Heart right ventricle (tissue), 16 donors: ENCODE results near the gene NFYB. TPM values are rescaled to one million over a fixed set of nuclear protein-coding genes. Genes with fewer than 3 reads are reported as not detected.

Experiments used
- ATAC-seq, 8 donors: fragments of 200-7000 bp; cut with Tn5 transposase; one replicate each; pipeline ENCODE4 v1.9.1; 2020; ENCODE audit warnings: mild to moderate bottlenecking in 8 of 8, moderate library complexity in 8 of 8, moderate number of reproducible peaks in 1 of 8
- DNase-seq, 2 donors: peaks; one replicate each; pipeline ENCODE4 v3.0.0-alpha.2; 2020
- H3K27ac ChIP-seq, 10 donors: fragments of 200-600 bp; sonication (generic) in 2 of 10; one replicate each; pipeline versions ENCODE4 v1.5.0 to v1.8.0; 2020 to 2022; ENCODE audit warnings: mild to moderate bottlenecking in 3 of 10
- H3K27me3 ChIP-seq, 7 donors: fragments of 200-600 bp; one replicate each; pipeline ENCODE4 v1.8.0; 2021 to 2022; ENCODE audit warnings: mild to moderate bottlenecking in 2 of 7
- H3K36me3 ChIP-seq, 9 donors: fragments of 200-600 bp; sonication (generic) in 1 of 9; one replicate each; pipeline versions ENCODE4 v1.5.0 to v1.8.0; 2020 to 2022; ENCODE audit warnings: mild to moderate bottlenecking in 2 of 9
- H3K4me1 ChIP-seq, 9 donors: fragments of 200-600 bp; sonication (generic) in 1 of 9; one replicate each; pipeline versions ENCODE4 v1.5.0 to v1.8.0; 2020 to 2022; ENCODE audit warnings: mild to moderate bottlenecking in 4 of 9
- H3K4me3 ChIP-seq, 10 donors: fragments of 200-600 bp; sonication (generic) in 2 of 10; one replicate each; pipeline versions ENCODE4 v1.5.0 to v1.8.0; 2020 to 2022; ENCODE audit warnings: mild to moderate bottlenecking in 7 of 10, moderate library complexity in 2 of 10
- H3K9me3 ChIP-seq, 11 donors: fragments of 200-600 bp in 10 of 11; sonication (generic) in 2 of 11; one replicate each; pipeline versions ENCODE4 v1.5.0 to v1.8.0; 2013 to 2022; ENCODE audit warnings: mild to moderate bottlenecking in 2 of 11, control low read depth in 1 of 11, moderate library complexity in 1 of 11
- CTCF ChIP-seq, 9 donors: fragments of 200-600 bp; sonication (generic) in 2 of 9; IDR thresholded peaks; one replicate each; pipeline versions ENCODE4 v1.5.0 to v1.8.0; 2021 to 2022; ENCODE audit warnings: antibody characterized with exemption in 9 of 9, mild to moderate bottlenecking in 5 of 9, moderate library complexity in 1 of 9
- WGBS, 2 donors: extraction: QIAGEN DNeasy Blood & Tissue Kit; methylation state at CpG; one replicate each; pipeline ENCODE4 v1.1.7; 2013; ENCODE audit warnings: inconsistent platforms in 1 of 2; 5-methylcytosine and 5-hydroxymethylcytosine counted together
- intact Hi-C, 10 donors: fragments of 100-400 bp; cut with DNase I; formaldehyde crosslinking; loops; one replicate each; pipeline versions ENCODE4 v1.11.1 to v1.14.2; 2022
- long read RNA-seq, 3 donors: library from polyadenylated mRNA; unstranded; transcript quantifications; one replicate each; pipeline ENCODE4 v2.0.0, GENCODE V29; 2020 to 2021
- polyA plus RNA-seq, 2 donors: library from polyadenylated mRNA; stranded (reverse); fragments of 200-250 nt; gene quantifications; one replicate each; pipeline ENCODE4 v1.2.3, GENCODE V29; 2013
- total RNA-seq, 10 donors: library from RNA; stranded (reverse); fragmentation: NEBNext Ultra II Directional in 3 of 10; extraction: Animal tissue kit (Norgen Biotek cat#: 25700) in 3 of 10; gene quantifications; one replicate each; pipeline versions ENCODE4 v1.2.1 to v1.2.4, GENCODE V29; 2021 to 2023
- donor health status: Arrhythmogenic right ventricular cardiomyopathy.
- donor health status: ischemic (EF 13 %, LVEDD 7.1; RV severe dilation, severe dysfunction).
- donor health status: healthy with polysubstance abuse.
- donor health status: DM: no; HTN: yes; CAD: no.
- donor health status: DM: no; HTN: no; CAD: no.
- donor health status: ischemic (EF 25% LVEDD 6.9; RV normal size, moderate dysfunction).
- donor health status: ischemic (EF 25% LVEDD 5.7; RV mildly dilated, moderate dysfunction).
- donor health status: healthy.
- donor health status: DM: yes; HTN: yes; CAD: no.
- donor health status: Ischemic cardiomyopathy.
- donor health status: ischemic (EF 35%, LVEDD 5.7; RV mildly dilated, moderate dysfunction).
- donor health status: nonischemic (EF 11% LVEDD 7.7; RV severe dilation, severe dysfunction).
- donor health status: DM: yes; HTN: yes; CAD: no.
- donor health status: PGD.
- donor health status: ischemic (EF 29% LVEDD 5.4; RV normal size, mild dysfunction).
- donor health status: nonischemic (EF 23%, LVEDD 6.1; RV moderate dilation, normal function).

Gene NFYB
- total RNA-seq (10 to 100 TPM; 16.1 to 53.9 (median 23.6) TPM), polyA plus RNA-seq (10 to 100 TPM; 24.4 to 34.1 TPM)
- long read RNA-seq, donor 1, transcript NFYB-201 (8 exons, 3,512 nt) = minor isoform, 11 of 117 reads
- long read RNA-seq, donor 1, transcript NFYB-205 (8 exons, 1,727 nt) = major isoform, 68 of 117 reads
- long read RNA-seq, donor 1, partial matches to known transcripts = 1 of 117 reads
- long read RNA-seq, donor 1, other reads (novel, unspliced or antisense) = 37 of 117 reads
- long read RNA-seq, donor 2, transcript NFYB-201 (8 exons, 3,512 nt) = minor isoform, 7 of 62 reads
- long read RNA-seq, donor 2, transcript NFYB-205 (8 exons, 1,727 nt) = major isoform, 31 of 62 reads
- long read RNA-seq, donor 2, partial matches to known transcripts = 1 of 62 reads
- long read RNA-seq, donor 2, other reads (novel, unspliced or antisense) = 23 of 62 reads
- long read RNA-seq, donor 3, transcript NFYB-201 (8 exons, 3,512 nt) = major isoform, 31 of 37 reads
- long read RNA-seq, donor 3, partial matches to known transcripts = 0 of 37 reads
- long read RNA-seq, donor 3, other reads (novel, unspliced or antisense) = 4 of 37 reads

- Histone ChIP-seq H3K4me3 (peak within 1 kb of the TSS; percentile 53 to 96 (median 78)), H3K4me1 (peaks cover 9 to 49% (median 40%) of the 10 kb centered on the region in 9 donors), H3K9me3 (no peaks in the 10 kb centered on the region), H3K27me3 (no peaks in the 10 kb centered on the region), H3K27ac (peak within 1 kb of the TSS; percentile 85 to 95 (median 89)), H3K36me3 (peaks cover 0 to 19% (median 7%) of the 10 kb centered on the region in 9 donors)
- TF ChIP-seq CTCF (IDR thresholded peaks at IDR 0.05) = peak in 1 of 9 donors; percentile 7
- peak; percentile 90 to 97 for DNase-seq
- ATAC-seq = peak; percentile 89 to 97 (median 96)
- 3 to 4% methylated on average over 72 to 110 of the region's 111 CpGs for WGBS, 2 donors
- intact Hi-C loops = loop anchor here in 2 of 10 donors (5.0 to 10.0 kb wide), 2 partner anchors 149 to 167 kb away; partner anchors contain the start of gene EID3 (in 1 of the 2)
Measured at GRCh38 chr12:104137902-104138796, at the start of gene NFYB. Gene NFYB, minus strand, starts transcription at chr12:104138210. Its CDS starts 2,757 bp downstream, at chr12:104135453.

GRCh38 chr12:104187446-104188155 is 49.6 kb upstream of the NFYB start:
- Histone ChIP-seq H3K4me1 (no peaks in the 10 kb centered on the region), H3K27ac (no peak overlapping the region), H3K27me3 (no peaks in the 10 kb centered on the region), H3K4me3 (no peak overlapping the region), H3K9me3 (peaks cover 0 to 45% (median 13%) of the 10 kb centered on the region in 11 donors), H3K36me3 (no peaks in the 10 kb centered on the region)
- intact Hi-C loops = no loop called here
- ATAC-seq (no peak), DNase-seq (no peak)
- no peak for TF ChIP-seq CTCF (IDR thresholded peaks at IDR 0.05)
- WGBS, 2 donors = 94 to 95% methylated on average over 18 of the region's 18 CpGs

- Histone ChIP-seq H3K36me3 (no peaks in the 10 kb centered on the region), H3K4me1 (peaks cover 0 to 25% (median 2%) of the 10 kb centered on the region in 9 donors), H3K4me3 (no peak overlapping the region), H3K27me3 (no peaks in the 10 kb centered on the region), H3K9me3 (peaks cover 0 to 44% (median 13%) of the 10 kb centered on the region in 11 donors), H3K27ac (no peak overlapping the region)
- DNase-seq (no peak), ATAC-seq (no peak)
- TF ChIP-seq CTCF (IDR thresholded peaks at IDR 0.05) = no peak
- intact Hi-C loops = no loop called here
- WGBS, 2 donors = 84 to 92% methylated on average over 3 of the region's 3 CpGs
Measured at GRCh38 chr12:104183443-104183842, 45.4 kb upstream of the NFYB start.
